SJCRH30 (cell line): ENCODE data around the gene CHST1. TPM values are rescaled to one million over a fixed set of nuclear protein-coding genes. Genes with fewer than 3 reads are reported as not detected.

Experiments used
- DNase-seq, 2 experiments: peaks; one replicate each; pipeline ENCODE4 v3.0.0-alpha.2; 2015 to 2020
- H3K27ac ChIP-seq: fragments of 250-450 bp; sonication (Bioruptor Pico); 2 replicates; pipeline ENCODE4 v1.5.1; 2020; ENCODE audit warnings: mild to moderate bottlenecking, moderate library complexity
- H3K27me3 ChIP-seq: fragments of 250-450 bp; sonication (Bioruptor Pico); 2 replicates; pipeline ENCODE4 v1.5.1; 2020; ENCODE audit warnings: mild to moderate bottlenecking, moderate library complexity
- H3K36me3 ChIP-seq: fragments of 250-450 bp; sonication (Bioruptor Pico); 2 replicates; pipeline ENCODE4 v1.5.1; 2020; ENCODE audit warnings: mild to moderate bottlenecking, moderate library complexity
- H3K4me1 ChIP-seq: fragments of 250-450 bp; sonication (Bioruptor Pico); 2 replicates; pipeline ENCODE4 v1.5.1; 2020; ENCODE audit warnings: mild to moderate bottlenecking, moderate library complexity
- H3K4me3 ChIP-seq: fragments of 250-450 bp; sonication (Bioruptor Pico); 2 replicates; pipeline ENCODE4 v1.5.1; 2020; ENCODE audit warnings: mild to moderate bottlenecking, moderate library complexity
- H3K9me3 ChIP-seq: fragments of 250-450 bp; sonication (Bioruptor Pico); replicated peaks from 2 replicates; pipeline ENCODE4 v1.5.1; 2020; ENCODE audit warnings: mild to moderate bottlenecking, moderate library complexity
- total RNA-seq: library from RNA; depleted of rRNA; stranded (reverse); fragments of >200 nt; shearing (Covaris generic); gene quantifications from 2 replicates; pipeline ENCODE4 v1.2.3, GENCODE V29; 2014

The CHST1 gene
- total RNA-seq, 1 experiment from 2014 or later = not detected

DNA sequence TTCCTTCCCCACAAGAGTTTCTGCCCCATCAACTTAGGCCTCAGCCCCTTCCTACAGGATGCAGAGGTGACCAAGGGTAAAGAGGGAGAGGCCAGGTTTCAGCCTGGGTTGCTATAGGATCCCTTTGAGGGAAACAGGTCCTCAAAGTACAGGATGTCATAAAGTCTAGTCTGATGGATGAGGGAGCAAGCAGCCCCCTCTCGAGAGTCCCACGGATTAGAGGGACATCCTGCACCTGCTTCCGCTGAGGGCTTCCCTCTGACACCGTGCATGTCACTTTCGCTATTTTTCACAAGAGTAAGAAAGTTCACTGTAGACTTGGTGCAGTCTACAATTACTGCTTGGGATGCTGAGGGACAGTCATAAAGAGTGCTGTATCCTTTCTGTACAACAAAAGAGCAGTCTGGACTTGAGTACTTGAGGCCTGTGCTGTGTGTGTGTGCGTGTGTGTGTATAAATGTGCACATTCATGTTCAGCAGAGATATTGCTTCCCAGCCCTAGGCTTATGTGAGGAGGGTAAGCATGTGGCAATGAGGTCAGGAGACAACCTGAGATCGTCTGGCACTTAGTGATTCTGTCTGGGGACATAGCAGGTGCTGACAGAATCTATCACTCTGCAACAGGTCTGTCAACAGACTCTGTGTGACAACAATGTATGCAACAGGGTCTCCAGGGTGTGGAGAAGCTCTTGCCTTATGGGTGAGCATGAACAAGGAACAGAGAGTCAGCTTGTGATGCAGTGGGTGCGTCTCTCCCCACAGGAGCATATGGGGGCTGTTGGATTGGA, 18.0 kb upstream of the CHST1 start:
- Histone ChIP-seq H3K27ac (no peak overlapping the region), H3K27me3 (peaks cover 32% of the 10 kb centered on the region), H3K4me1 (no peaks in the 10 kb centered on the region), H3K4me3 (no peak overlapping the region), H3K9me3 (no peaks in the 10 kb centered on the region), H3K36me3 (no peaks in the 10 kb centered on the region)
- no peak for DNase-seq

DNA sequence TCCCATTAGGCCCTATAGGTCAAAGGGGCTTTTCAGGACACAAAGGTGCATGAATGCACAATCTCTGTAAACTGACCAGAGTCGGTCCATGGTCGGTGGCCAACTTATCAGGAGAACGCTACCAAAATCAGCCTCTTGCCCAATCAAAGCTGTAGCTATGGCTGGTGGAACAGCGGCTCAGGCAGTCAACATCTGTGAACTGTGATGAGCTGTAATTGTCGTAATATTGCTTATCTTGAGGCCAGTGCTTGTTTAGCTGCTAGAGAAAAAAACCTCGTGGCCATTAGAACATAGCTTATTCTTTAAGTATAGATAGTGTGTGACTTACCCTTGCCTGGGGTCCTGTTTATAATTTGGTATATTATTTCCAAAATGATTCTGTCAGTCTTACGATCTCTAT, 14.4 kb upstream of the CHST1 start:
- no peak for DNase-seq
- peaks cover 22% of the 10 kb centered on the region for H3K27me3 ChIP-seq
- no peaks in the 10 kb centered on the region for H3K36me3 ChIP-seq
- no peaks in the 10 kb centered on the region for H3K9me3 ChIP-seq
- H3K4me3 ChIP-seq = no peak overlapping the region
- H3K4me1 ChIP-seq = no peaks in the 10 kb centered on the region
- no peak overlapping the region for H3K27ac ChIP-seq

- no peak for DNase-seq
- no peaks in the 10 kb centered on the region for H3K36me3 ChIP-seq
Measured at GRCh38 chr11:45678976-45679375, 13.6 kb upstream of the CHST1 start.

DNA sequence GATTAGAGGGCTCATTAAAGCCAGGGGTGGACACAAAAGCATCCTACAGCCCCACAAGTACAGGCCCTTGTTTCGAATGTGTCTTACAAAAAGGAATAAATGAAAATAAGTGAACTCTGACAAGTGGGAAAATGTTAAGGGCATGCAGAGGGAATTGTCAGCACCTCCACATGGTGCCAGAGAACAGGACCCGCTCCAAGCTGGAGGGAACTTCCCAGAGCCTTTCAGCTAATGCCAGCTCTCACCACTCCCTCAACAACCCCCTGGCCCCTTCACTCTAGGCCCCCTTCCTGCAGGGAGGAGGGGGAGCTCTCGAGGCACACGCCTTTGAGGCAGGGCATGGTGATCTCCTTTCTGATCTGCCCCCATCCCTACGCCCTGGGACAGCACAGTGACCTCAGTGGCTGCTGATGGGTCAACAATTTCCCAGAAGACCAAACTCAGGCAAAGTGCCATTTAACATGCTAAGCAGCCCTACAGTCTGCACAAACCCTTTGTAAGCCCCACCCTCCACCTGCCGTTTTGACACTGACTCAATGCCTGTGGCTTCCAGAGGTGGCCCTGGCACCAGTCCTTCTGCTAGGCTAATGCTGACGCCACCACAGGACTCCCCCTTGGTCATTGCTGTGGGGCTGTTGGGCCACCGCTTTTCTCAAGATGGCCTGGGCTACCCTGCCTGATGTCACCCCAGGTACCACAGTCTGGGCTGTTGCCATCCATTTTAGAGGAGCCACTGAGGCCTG, 12.5 kb upstream of the CHST1 start:
- no peak for DNase-seq
- H3K27ac ChIP-seq = no peak overlapping the region
- H3K9me3 ChIP-seq = no peaks in the 10 kb centered on the region
- H3K36me3 ChIP-seq = no peaks in the 10 kb centered on the region
- no peaks in the 10 kb centered on the region for H3K4me1 ChIP-seq
- no peak overlapping the region for H3K4me3 ChIP-seq
- H3K27me3 ChIP-seq = peaks cover 18% of the 10 kb centered on the region

More at GRCh38 chr11:45678976-45679375, 13.6 kb upstream of the CHST1 start:
- H3K9me3 ChIP-seq = no peaks in the 10 kb centered on the region
- H3K4me3 ChIP-seq = no peak overlapping the region
- H3K27me3 ChIP-seq = peaks cover 18% of the 10 kb centered on the region
- no peak overlapping the region for H3K27ac ChIP-seq
- H3K4me1 ChIP-seq = no peaks in the 10 kb centered on the region

- Histone ChIP-seq H3K4me1 (no peaks in the 10 kb centered on the region), H3K36me3 (no peaks in the 10 kb centered on the region), H3K27ac (no peak overlapping the region), H3K27me3 (peaks cover 8% of the 10 kb centered on the region), H3K4me3 (no peak overlapping the region), H3K9me3 (no peaks in the 10 kb centered on the region)
- DNase-seq = no peak
Measured at GRCh38 chr11:45676522-45677095, 11.2 kb upstream of the CHST1 start.

DNA sequence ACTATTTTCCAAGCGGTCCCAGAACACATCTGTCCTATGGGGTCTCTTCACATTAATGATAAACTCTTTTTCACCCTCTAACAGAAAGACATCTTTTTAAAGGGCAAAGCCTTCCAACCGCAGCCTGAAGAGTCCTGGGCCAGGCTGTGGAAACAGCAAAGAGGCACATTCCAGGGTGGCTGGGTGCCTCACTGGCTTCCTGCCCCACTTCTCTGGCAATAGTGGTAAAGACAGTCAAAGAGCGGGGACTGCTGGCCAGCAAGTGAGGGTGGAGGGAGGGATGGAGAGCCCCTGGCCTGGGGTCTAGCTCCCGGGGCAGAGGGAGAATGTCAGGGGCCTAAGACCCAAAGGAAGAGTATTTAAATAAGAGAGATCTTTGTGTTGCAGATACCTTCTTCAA, 10.2 kb upstream of the CHST1 start:
- Histone ChIP-seq H3K4me3 (no peak overlapping the region), H3K9me3 (no peaks in the 10 kb centered on the region), H3K36me3 (no peaks in the 10 kb centered on the region), H3K27ac (no peak overlapping the region), H3K27me3 (peaks cover 11% of the 10 kb centered on the region), H3K4me1 (no peaks in the 10 kb centered on the region)
- no peak for DNase-seq

GRCh38 chr11:45674481-45675190, 9.2 kb upstream of the CHST1 start:
- Histone ChIP-seq H3K36me3 (no peaks in the 10 kb centered on the region), H3K4me1 (no peaks in the 10 kb centered on the region), H3K4me3 (no peak overlapping the region), H3K27ac (no peak overlapping the region), H3K9me3 (no peaks in the 10 kb centered on the region), H3K27me3 (peaks cover 11% of the 10 kb centered on the region)
- no peak for DNase-seq

DNA sequence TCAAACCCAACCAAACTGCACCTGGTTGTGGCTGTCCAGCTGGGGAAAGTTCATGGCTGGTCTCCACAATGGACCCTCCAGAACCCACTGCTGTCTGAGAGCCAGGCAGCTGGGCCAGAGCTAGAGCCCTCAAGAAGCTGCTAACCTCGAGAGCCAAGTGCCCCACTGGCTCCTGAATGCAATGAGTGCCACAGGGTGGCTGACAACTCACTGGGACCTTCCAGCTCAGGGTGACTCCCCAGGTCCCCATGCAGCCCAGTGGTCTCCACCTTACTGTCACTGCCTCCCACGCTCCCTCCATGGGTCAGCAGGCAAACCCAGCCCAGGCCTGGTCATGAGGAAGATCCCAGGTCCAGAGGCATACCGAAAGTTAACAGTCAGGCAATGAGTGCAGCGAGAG, 8.0 kb upstream of the CHST1 start:
- no peaks in the 10 kb centered on the region for H3K4me1 ChIP-seq
- H3K4me3 ChIP-seq = no peak overlapping the region
- H3K36me3 ChIP-seq = no peaks in the 10 kb centered on the region
- no peak overlapping the region for H3K27ac ChIP-seq
- H3K27me3 ChIP-seq = peaks cover 15% of the 10 kb centered on the region
- no peak for DNase-seq
- no peaks in the 10 kb centered on the region for H3K9me3 ChIP-seq

- H3K27ac ChIP-seq = no peak overlapping the region
- H3K4me1 ChIP-seq = no peaks in the 10 kb centered on the region
- peaks cover 20% of the 10 kb centered on the region for H3K27me3 ChIP-seq
- no peak for DNase-seq
- no peaks in the 10 kb centered on the region for H3K9me3 ChIP-seq
- H3K4me3 ChIP-seq = no peak overlapping the region
- no peaks in the 10 kb centered on the region for H3K36me3 ChIP-seq
Measured at GRCh38 chr11:45672593-45672992, 7.2 kb upstream of the CHST1 start.

DNA sequence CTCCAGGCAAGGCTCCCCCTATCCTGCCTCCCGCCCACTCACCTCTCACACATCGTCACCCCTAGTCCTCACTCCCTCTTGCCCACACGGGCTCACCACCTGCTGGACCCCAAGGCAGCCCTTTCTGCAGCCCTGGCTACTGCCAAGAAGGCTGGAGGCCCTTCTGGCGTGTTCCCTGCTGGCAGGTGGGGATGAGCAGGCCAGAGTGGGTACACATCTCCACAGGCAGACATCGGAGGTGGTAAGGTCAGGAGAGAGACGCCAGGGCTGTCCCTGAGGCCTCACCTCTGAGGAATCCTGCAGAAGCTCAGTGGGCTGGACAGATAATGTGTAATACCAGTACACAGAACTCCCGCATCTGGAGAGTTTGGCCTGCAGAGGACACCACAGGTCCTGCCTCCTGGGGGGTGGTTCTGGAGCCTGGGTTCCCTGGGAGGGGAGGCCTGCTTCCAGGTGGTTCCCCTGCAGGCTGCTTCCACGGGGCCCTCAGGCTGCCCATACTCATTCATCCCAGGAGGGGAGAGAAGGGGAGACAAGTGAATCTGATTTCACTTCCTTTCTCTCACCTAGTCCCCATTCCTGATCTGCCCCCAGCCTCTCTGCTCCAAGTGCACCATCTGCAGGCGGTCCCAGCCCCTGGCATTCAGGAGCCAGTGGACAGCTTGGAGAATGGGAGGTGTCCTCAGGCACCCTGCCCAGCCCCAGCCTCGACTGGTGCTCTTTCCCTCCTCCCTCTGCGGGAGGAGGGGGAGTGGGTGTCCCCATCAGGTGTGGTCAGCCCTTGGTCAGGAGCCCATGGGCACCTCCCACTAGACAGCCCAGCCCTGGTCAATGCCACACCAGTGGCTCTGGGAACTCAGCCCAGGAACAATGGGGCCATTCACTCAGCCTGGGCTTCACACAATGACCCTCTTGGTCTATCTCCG, 6.1 kb upstream of the CHST1 start:
- peaks cover 25% of the 10 kb centered on the region for H3K27me3 ChIP-seq
- no peaks in the 10 kb centered on the region for H3K36me3 ChIP-seq
- H3K27ac ChIP-seq = no peak overlapping the region

DNA sequence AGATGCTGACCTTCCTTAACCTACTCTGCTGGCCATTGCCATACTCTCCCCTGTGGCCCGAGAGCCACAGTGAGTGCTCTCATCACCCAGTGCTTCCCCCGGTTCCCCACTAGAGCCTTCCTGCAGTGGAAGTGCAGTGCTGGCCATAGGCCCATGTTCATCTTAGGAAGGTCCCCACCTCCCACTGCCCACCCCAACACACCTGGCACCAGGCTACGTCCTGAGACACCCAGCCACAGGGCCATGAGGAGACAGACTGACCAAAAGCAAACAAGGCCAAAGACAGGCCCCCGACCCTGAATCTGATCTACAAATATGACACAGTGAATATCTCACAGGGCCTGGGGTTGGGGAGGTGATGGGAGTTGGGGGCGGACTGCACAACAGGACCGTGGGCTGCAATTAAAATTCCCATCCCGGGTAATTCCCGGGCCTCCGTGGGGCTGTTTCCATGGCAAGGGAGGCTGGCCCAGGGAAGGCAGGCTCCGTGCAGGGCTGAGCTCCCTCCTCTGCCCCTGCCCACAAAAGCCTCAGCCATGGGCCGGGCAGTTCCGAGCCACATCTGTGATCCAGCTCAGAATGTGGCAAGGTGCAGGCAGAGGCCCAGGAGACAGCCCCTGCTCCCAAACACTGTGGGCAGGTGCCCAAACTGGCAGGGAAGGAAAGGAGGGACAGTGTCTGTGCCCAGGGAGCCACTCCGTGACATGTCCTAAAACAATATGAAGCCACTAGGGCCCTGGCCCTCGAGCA, 5.1 kb upstream of the CHST1 start:
- H3K4me3 ChIP-seq = no peak overlapping the region
- H3K36me3 ChIP-seq = no peaks in the 10 kb centered on the region
- peaks cover 33% of the 10 kb centered on the region for H3K27me3 ChIP-seq
- H3K9me3 ChIP-seq = no peaks in the 10 kb centered on the region
- no peaks in the 10 kb centered on the region for H3K4me1 ChIP-seq
- no peak for DNase-seq
- H3K27ac ChIP-seq = no peak overlapping the region

More for the DNA sequence above, 6.1 kb upstream of the CHST1 start:
- Histone ChIP-seq H3K9me3 (no peaks in the 10 kb centered on the region), H3K4me1 (no peaks in the 10 kb centered on the region), H3K4me3 (no peak overlapping the region)
- DNase-seq = no peak

DNA sequence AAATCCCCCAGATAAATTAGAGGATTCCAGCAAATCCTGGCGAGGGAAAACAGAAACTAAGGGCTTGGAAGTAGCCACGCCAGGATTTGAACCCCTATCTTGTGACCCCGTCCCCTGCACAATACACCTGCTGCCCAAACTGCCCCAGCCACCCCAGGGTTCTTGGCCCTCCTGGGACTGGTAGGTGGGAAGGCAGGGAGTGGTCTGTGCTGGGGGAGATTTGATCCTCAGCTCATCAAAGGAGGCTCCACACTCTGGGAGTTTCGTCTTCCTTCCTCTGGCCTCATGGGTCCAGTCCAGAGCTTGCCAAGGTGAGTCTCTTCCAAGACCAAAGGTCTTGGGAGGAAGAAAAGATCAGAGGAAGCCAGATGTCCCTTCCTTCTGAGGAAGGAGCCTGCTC, 4.5 kb upstream of the CHST1 start:
- no peak overlapping the region for H3K27ac ChIP-seq
- H3K4me1 ChIP-seq = no peaks in the 10 kb centered on the region
- H3K36me3 ChIP-seq = no peaks in the 10 kb centered on the region
- peaks cover 33% of the 10 kb centered on the region for H3K27me3 ChIP-seq
- no peak overlapping the region for H3K4me3 ChIP-seq
- DNase-seq = no peak
- H3K9me3 ChIP-seq = no peaks in the 10 kb centered on the region

DNA sequence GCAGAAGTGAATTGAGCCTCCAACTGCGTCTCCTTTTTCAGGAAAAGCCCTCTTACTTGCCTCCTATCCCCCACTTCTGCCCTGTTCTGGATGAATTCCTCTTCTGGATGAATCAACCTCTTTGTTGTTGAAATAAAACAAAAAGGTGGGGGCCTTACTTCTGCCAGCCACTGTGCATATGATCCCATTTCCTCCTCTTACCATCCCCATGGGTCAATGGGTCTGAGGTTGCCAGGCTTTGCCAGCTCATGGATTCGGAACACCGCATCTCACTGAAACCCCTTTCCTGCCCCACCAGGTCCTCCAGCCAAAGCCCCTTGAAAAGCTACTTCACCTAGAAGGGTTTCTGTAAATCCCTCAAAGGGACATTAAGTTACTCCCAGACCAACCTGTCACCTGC, 3.7 kb upstream of the CHST1 start:
- peaks cover 33% of the 10 kb centered on the region for H3K27me3 ChIP-seq
- H3K27ac ChIP-seq = no peak overlapping the region
- H3K36me3 ChIP-seq = no peaks in the 10 kb centered on the region
- no peaks in the 10 kb centered on the region for H3K9me3 ChIP-seq
- DNase-seq = no peak
- no peaks in the 10 kb centered on the region for H3K4me1 ChIP-seq
- H3K4me3 ChIP-seq = no peak overlapping the region
